Endothelial cell of umbilical vein (primary cell): Measurements from ENCODE around the gene MDFI. TPM values are rescaled to one million over a fixed set of nuclear protein-coding genes. Genes with fewer than 3 reads are reported as not detected.

Source experiments
- BruUV-seq: library from RNA; stranded (reverse); fragments of 400-500 nt; replicated peaks from 2 replicates; lab custom pipeline; 2021; lab: Mats Ljungman, UMichigan
- CTCF ChIA-PET: fragments of 300-600, 350-600 bp; sonication (Branson Sonifier 250); formaldehyde crosslinking; loops from one replicate; lab custom pipeline; 2021; ENCODE audit warnings: antibody characterized with exemption, inconsistent platforms; lab: Charles Lee
- POLR2A ChIA-PET: fragments of 300-600, 350-600 bp; sonication (Branson Sonifier 250); formaldehyde crosslinking; loops from one replicate; lab custom pipeline; 2021; ENCODE audit warnings: antibody characterized with exemption, inconsistent platforms; lab: Charles Lee
- DNase-seq: peaks from one replicate; pipeline ENCODE4 v3.0.0-alpha.2; 2011; ENCODE audit warnings: low read depth, low spot score
- FAIRE-seq: peaks from 2 replicates; lab custom pipeline; 2011; peaks lifted over from hg19 to GRCh38; lab: Jason Lieb, UNC
- H2AFZ ChIP-seq: 2 replicates; pipeline ENCODE4 v1.6.0; 2012; ENCODE audit warnings: low read depth, low read length, control low read depth, inconsistent platforms
- H3K27ac ChIP-seq: 2 replicates; pipeline ENCODE4 v1.5.1; 2011; ENCODE audit warnings: low read depth, mild to moderate bottlenecking, control low read depth, low read length, moderate library complexity; ENCODE audit not compliant: insufficient read depth
- H3K27me3 ChIP-seq, 2 experiments: 2 replicates each; pipeline versions ENCODE4 v1.6.0 to v1.6.1; 2011; ENCODE audit warnings: low read length in 2 of 2, mixed read lengths in 1 of 2; ENCODE audit not compliant: control insufficient read depth in 2 of 2, insufficient read depth in 2 of 2
- H3K36me3 ChIP-seq, 2 experiments: 2 replicates in 1 of 2; 3 replicates in 1 of 2; pipeline ENCODE4 v1.5.1; 2011; ENCODE audit warnings: low read length in 2 of 2, mild to moderate bottlenecking in 1 of 2, moderate library complexity in 1 of 2; ENCODE audit not compliant: control insufficient read depth in 2 of 2, insufficient read depth in 2 of 2; ENCODE audit errors: extremely low read depth in 1 of 2
- H3K4me1 ChIP-seq: 3 replicates; pipeline ENCODE4 v1.5.1; 2011; ENCODE audit warnings: mild to moderate bottlenecking, low read length; ENCODE audit not compliant: control insufficient read depth, insufficient read depth; ENCODE audit errors: extremely low read depth
- H3K4me2 ChIP-seq: 2 replicates; pipeline ENCODE4 v1.6.1; 2011; ENCODE audit warnings: low read length, control low read depth, mixed read lengths; ENCODE audit not compliant: insufficient read depth
- H3K4me3 ChIP-seq, 3 experiments: fragments of 200-600 bp in 1 of 3; sonication (generic), shearing (Covaris generic) in 1 of 3; replicated peaks in 1 of 3; 2 replicates each; pipeline ENCODE4 v1.5.1; 2011 to 2016; ENCODE audit warnings: control low read depth in 3 of 3, low read length in 3 of 3, mild to moderate bottlenecking in 2 of 3, inconsistent platforms in 1 of 3, low read depth in 1 of 3, moderate library complexity in 1 of 3; ENCODE audit not compliant: insufficient read depth in 1 of 3
- H3K79me2 ChIP-seq: 2 replicates; pipeline ENCODE4 v1.6.0; 2012; ENCODE audit warnings: low read length, inconsistent platforms; ENCODE audit not compliant: control insufficient read depth, insufficient read depth
- H3K9ac ChIP-seq: replicated peaks from 2 replicates; pipeline ENCODE3; 2011; ENCODE audit warnings: low read length, control low read depth; ENCODE audit not compliant: insufficient read depth; ENCODE audit errors: extremely low read depth
- H3K9me1 ChIP-seq: replicated peaks from 3 replicates; pipeline ENCODE4 v1.6.0; 2011; ENCODE audit warnings: mild to moderate bottlenecking, low read length; ENCODE audit not compliant: control insufficient read depth, insufficient read depth; ENCODE audit errors: extremely low read depth
- H3K9me3 ChIP-seq: replicated peaks from 2 replicates; pipeline ENCODE4 v1.5.1; 2012; ENCODE audit warnings: low read length, inconsistent platforms; ENCODE audit not compliant: control insufficient read depth, insufficient read depth
- H4K20me1 ChIP-seq: replicated peaks from 2 replicates; pipeline ENCODE3; 2011; ENCODE audit warnings: mild to moderate bottlenecking, low read length; ENCODE audit not compliant: control insufficient read depth, insufficient read depth; ENCODE audit errors: extremely low read depth
- CTCF ChIP-seq, 2 donors: IDR thresholded peaks; 1 replicate in 1 of 2; 2 replicates in 1 of 2; pipeline ENCODE4 v1.5.1; 2011; ENCODE audit warnings: low read length in 2 of 2, mild to moderate bottlenecking in 2 of 2, moderate library complexity in 2 of 2, control low read depth in 1 of 2, inconsistent platforms in 1 of 2, low read depth in 1 of 2; ENCODE audit not compliant: insufficient read depth in 1 of 2; ENCODE audit errors: extremely low read depth in 1 of 2
- EZH2 ChIP-seq: IDR thresholded peaks from 2 replicates; pipeline ENCODE4 v1.6.1; 2012; ENCODE audit warnings: borderline replicate concordance, low read depth, mild to moderate bottlenecking, moderate library complexity, low read length, inconsistent platforms; ENCODE audit not compliant: severe bottlenecking
- FOS ChIP-seq: IDR thresholded peaks from 2 replicates; pipeline ENCODE4 v1.6.1; 2011; ENCODE audit warnings: mild to moderate bottlenecking, low read length, moderate library complexity, borderline replicate concordance; ENCODE audit not compliant: insufficient read depth
- GATA2 ChIP-seq: IDR thresholded peaks from 2 replicates; pipeline ENCODE4 v1.7.0; 2011; ENCODE audit warnings: low read depth, mild to moderate bottlenecking, moderate library complexity, mixed read lengths, low read length; ENCODE audit not compliant: insufficient read length, insufficient read depth
- JUN ChIP-seq: IDR thresholded peaks from 2 replicates; pipeline ENCODE4 v1.6.1; 2011; ENCODE audit warnings: borderline replicate concordance, low read depth; ENCODE audit not compliant: insufficient read length, insufficient read depth
- MAX ChIP-seq: IDR thresholded peaks from 2 replicates; pipeline ENCODE4 v1.6.1; 2011; ENCODE audit not compliant: insufficient read depth, insufficient read length
- MYC ChIP-seq: IDR thresholded peaks from one replicate; pipeline ENCODE4 v1.6.1; 2011; ENCODE audit warnings: mild to moderate bottlenecking, low read depth, low read length
- POLR2A ChIP-seq: IDR thresholded peaks from 2 replicates; pipeline ENCODE4 v1.6.1; 2012; ENCODE audit warnings: low read depth, mild to moderate bottlenecking, control low read depth, low read length
- POLR2AphosphoS5 ChIP-seq: IDR thresholded peaks from 2 replicates; pipeline ENCODE4 v1.6.1; 2012; ENCODE audit warnings: low read depth, mild to moderate bottlenecking, control low read depth, low read length, moderate library complexity; ENCODE audit not compliant: insufficient read depth
- dilution Hi-C: fragments of 300-500 bp; cut with MboI; formaldehyde crosslinking; loops from one replicate; pipeline ENCODE4 v1.15.0; 2019; ENCODE audit warnings: low sequenced_read_pairs; ENCODE audit not compliant: extremely low pct_ligation_motif_present
- intact Hi-C: fragments of 100-400 bp; cut with micrococcal nuclease; formaldehyde crosslinking; loops from one replicate; pipeline ENCODE4 v1.10.0; 2022
- polyA plus RNA-seq, 4 experiments: library from polyadenylated mRNA; depleted of rRNA in 3 of 4; stranded (reverse) in 3 of 4; unstranded in 1 of 4; fragments of >200 nt; gene quantifications; 2 replicates each; pipeline versions ENCODE4 v1.2.1 to v1.2.3, GENCODE V29; 2011 to 2012; ENCODE audit warnings: missing spikeins in 1 of 4
- total RNA-seq: library from RNA; stranded (reverse); gene quantifications from 2 replicates; pipeline ENCODE4 v1.2.3, GENCODE V29; 2021

MDFI gene
- total and polyA plus RNA-seq, 2 donors (not counting 3 experiments of a cell fraction or from before 2014, with no cell fraction given) = 32.4 to 74.1 TPM

GRCh38 chr6:41663568-41663967 lies 25.3 kb downstream of the MDFI start:
- Histone ChIP-seq H3K9me3 (no peaks in the 10 kb centered on the region), H3K79me2 (no peaks in the 10 kb centered on the region), H3K27ac (no peak overlapping the region), H3K4me3 (no peak overlapping the region), H2AFZ (no peak overlapping the region), H4K20me1 (no peaks in the 10 kb centered on the region), H3K36me3 (no peaks in the 10 kb centered on the region), H3K4me2 (no peak overlapping the region), H3K9me1 (no peaks in the 10 kb centered on the region), H3K27me3 (peaks cover 24 to 27% of the 10 kb centered on the region in 2 experiments), H3K9ac (no peak overlapping the region), H3K4me1 (no peaks in the 10 kb centered on the region)
- CTCF ChIA-PET = interaction anchor here (0.9 to 2.1 kb wide), 3 partner anchors 11 to 20 kb away, joined by 3 to 5 read pairs (median 3); no protein-coding TSS in a partner anchor
- BruUV-seq = no TSS peak
- dilution Hi-C loops (no loop called here), intact Hi-C loops (no loop called here)
- TF ChIP-seq EZH2 (no peak), CTCF (IDR thresholded peaks at IDR 0.05; ENCODE audit: extremely low read depth in 1 of 2, insufficient read depth in 1 of 2, low read depth in 1 of 2, low read length in 2 of 2) (no peak), POLR2AphosphoS5 (no peak), MYC (no peak), JUN (no peak), GATA2 (no peak), FOS (no peak), MAX (no peak), POLR2A (no peak)
- no peak for FAIRE-seq
- POLR2A ChIA-PET = no interaction called here
- DNase-seq = no peak
